ES-I3 (cell line): ENCODE data around the gene ESRRA.
A peak's percentile ranks its signal among the peaks of the same experiment; 100 is the strongest.

ENCODE experiments used
- H3K36me3 ChIP-seq: 2 replicates; pipeline ENCODE4 v1.6.1; 2013; ENCODE audit warnings: mild to moderate bottlenecking, low read length, control low read depth, moderate library complexity; ENCODE audit not compliant: insufficient read depth
- H3K4me1 ChIP-seq: 2 replicates; pipeline ENCODE4 v1.6.1; 2013; ENCODE audit warnings: mild to moderate bottlenecking, control low read depth, low read length; ENCODE audit not compliant: insufficient read depth
- H3K9ac ChIP-seq: 2 replicates; pipeline ENCODE4 v1.6.1; 2013; ENCODE audit warnings: low read depth, mild to moderate bottlenecking, low read length, moderate library complexity
- H3K9me3 ChIP-seq: 2 replicates; pipeline ENCODE4 v1.6.1; 2013; ENCODE audit warnings: mild to moderate bottlenecking, low read length, moderate library complexity; ENCODE audit not compliant: control insufficient read depth, insufficient read depth

ESRRA gene

DNA sequence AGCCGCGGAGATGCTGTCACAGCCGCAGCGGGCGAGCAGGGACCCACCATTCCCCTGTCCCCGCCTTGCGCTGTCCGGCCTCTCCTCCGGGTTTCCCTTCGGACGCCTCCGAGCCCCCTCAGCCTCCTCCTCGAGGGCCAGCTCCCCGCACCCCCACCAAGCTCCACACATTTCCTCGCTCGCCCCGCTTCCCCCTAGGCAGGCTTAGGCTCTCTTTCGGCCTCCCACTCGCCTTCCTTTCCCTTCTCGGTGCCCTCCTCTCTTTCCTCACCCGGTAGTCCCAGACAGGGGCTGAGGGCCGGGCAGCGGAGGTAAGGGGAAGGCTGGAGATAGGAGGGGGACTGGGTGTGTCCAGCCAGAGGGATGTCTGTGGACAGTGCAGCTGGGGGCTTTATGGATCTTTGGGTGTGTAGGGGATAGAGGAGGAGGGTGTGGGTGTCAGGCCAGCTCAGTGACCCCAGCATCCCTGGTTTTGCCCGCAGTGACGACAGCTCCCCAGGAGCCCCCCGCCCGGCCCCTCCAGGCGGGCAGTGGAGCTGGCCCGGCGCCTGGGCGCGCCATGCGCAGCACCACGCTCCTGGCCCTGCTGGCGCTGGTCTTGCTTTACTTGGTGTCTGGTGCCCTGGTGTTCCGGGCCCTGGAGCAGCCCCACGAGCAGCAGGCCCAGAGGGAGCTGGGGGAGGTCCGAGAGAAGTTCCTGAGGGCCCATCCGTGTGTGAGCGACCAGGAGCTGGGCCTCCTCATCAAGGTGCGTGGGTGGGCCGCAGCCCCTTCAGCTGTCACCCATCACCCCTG, 12.7 kb upstream of the ESRRA start:
- peak overlapping the region; percentile 60 for H3K9ac ChIP-seq
- no peaks in the 10 kb centered on the region for H3K36me3 ChIP-seq
- H3K9me3 ChIP-seq: no peaks in the 10 kb centered on the region; the same call in 1 of the 2 replicates
- no peaks in the 10 kb centered on the region for H3K4me1 ChIP-seq

DNA sequence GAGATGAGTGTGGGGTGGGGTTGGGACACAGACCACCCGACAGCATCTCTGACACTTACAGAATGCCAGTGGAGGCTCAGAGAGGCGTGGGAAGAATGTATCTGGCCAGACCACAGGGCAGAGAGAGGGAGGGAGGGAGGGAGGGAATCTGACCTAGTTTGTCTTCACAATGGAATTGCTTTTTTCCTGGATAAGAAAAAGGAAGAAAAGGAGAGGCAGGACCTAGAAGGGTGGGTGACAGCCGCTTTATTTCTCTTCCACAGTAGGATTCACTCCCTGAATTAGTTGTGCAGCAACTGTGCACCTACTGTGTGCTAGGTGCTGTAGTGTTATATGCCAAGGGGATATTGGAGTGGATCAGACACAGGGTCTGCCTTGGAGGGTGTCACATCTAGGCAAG, 10.6 kb upstream of the ESRRA start:
- H3K9me3 ChIP-seq: no peaks in the 10 kb centered on the region; the same call in 1 of the 2 replicates
- no peaks in the 10 kb centered on the region; the same call in 1 of the 2 replicates for H3K4me1 ChIP-seq
- H3K9ac ChIP-seq: no peak overlapping the region
- H3K36me3 ChIP-seq: no peaks in the 10 kb centered on the region

DNA sequence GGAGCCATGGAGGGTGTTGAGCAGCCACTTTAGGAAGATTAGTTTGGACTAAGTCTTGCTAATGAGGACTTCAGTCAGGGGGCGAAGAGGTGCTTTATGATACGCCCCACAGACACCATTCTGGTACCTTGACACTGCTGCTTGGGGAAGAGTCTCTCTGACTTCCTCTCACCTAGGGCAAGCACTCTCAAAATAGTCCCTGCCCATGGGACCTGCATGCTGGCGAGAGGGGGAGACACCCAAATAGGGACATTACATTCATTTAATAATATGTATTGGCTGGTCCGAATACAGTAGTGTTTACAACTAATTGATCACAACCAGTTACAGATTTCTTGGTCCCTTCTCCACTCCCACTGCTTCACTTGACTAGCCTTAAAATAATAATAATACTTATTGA, 9.6 kb upstream of the ESRRA start:
- Histone ChIP-seq H3K9me3 (no peaks in the 10 kb centered on the region; the same call in 1 of the 2 replicates), H3K36me3 (no peaks in the 10 kb centered on the region), H3K4me1 (no peaks in the 10 kb centered on the region; the same call in 1 of the 2 replicates), H3K9ac (no peak overlapping the region)

DNA sequence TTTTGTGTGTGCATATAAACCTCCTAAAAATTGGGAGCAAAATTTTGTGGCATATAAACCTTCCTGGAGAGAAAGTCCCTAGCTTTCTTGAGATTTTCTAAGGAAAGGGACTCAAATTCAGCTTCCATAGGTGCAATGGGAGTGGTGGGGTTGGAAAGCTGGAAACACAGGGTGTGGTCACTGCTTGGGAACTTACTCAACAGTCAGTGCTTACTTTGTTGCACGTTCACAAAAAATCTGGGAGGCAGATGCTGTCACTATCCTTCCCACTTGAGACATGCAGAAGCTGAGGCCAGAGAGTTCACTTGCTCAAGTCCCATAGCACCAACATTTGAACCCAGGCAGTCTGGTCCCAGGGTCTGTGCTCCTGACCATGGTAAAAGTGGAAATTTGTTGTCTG, 9.1 kb upstream of the ESRRA start:
- Histone ChIP-seq H3K9ac (no peak overlapping the region), H3K4me1 (no peaks in the 10 kb centered on the region; the same call in 1 of the 2 replicates), H3K9me3 (no peaks in the 10 kb centered on the region; the same call in 1 of the 2 replicates), H3K36me3 (no peaks in the 10 kb centered on the region)

DNA sequence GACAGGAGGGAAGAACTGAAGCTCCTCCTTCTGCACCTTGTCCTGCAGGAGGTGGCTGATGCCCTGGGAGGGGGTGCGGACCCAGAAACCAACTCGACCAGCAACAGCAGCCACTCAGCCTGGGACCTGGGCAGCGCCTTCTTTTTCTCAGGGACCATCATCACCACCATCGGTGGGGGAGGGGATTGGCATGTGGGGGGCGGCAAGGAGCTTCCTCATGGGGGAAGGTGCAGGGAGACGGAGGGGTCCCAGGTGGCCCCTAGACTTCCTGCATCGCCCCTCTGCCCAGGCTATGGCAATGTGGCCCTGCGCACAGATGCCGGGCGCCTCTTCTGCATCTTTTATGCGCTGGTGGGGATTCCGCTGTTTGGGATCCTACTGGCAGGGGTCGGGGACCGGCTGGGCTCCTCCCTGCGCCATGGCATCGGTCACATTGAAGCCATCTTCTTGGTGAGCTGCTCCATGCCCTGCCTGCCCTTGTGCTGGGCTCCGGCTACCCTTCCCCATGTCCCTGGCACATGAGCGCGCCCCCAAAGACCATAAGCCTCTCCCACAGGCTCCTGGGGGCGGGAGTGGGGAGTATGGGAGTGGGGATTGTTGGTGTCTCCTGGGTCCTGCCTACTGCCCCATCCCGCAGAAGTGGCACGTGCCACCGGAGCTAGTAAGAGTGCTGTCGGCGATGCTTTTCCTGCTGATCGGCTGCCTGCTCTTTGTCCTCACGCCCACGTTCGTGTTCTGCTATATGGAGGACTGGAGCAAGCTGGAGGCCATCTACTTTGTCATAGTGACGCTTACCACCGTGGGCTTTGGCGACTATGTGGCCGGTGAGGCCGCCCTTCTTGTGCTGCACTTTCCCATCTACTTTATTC, 8.3 kb upstream of the ESRRA start:
- Histone ChIP-seq H3K36me3 (no peaks in the 10 kb centered on the region), H3K9ac (peak overlapping the region; percentile 3; the same call in 1 of the 2 replicates), H3K4me1 (no peaks in the 10 kb centered on the region; the same call in 1 of the 2 replicates), H3K9me3 (no peaks in the 10 kb centered on the region; the same call in 1 of the 2 replicates)

DNA sequence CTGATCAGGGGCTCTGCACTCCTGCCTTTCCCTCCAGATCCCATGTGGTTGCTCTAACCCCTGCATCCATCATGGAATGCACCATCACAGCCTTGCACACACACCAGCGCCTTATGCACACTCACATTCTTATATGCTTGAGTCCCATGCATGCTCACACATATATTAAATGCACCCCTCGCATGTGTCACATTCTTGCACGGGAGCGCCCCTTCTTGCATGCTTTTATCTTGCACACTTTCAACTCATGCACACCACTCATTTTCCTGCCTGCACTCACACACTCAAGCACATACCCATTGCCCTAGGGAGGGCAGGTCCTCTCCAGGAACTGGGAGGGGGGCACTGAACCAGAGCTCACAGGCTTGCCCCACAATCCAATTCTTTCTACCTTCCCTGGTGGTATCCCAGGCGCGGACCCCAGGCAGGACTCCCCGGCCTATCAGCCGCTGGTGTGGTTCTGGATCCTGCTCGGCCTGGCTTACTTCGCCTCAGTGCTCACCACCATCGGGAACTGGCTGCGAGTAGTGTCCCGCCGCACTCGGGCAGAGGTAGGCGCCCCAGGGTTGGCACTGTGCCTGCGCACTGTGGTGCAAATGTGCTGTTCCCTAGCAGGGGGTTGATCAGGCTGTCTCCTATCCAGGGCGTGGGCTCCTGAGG, 7.5 kb upstream of the ESRRA start:
- Histone ChIP-seq H3K4me1 (no peaks in the 10 kb centered on the region; the same call in 1 of the 2 replicates), H3K9me3 (no peaks in the 10 kb centered on the region; the same call in 1 of the 2 replicates), H3K9ac (peak overlapping the region; percentile 3; the same call in 1 of the 2 replicates), H3K36me3 (no peaks in the 10 kb centered on the region)

DNA sequence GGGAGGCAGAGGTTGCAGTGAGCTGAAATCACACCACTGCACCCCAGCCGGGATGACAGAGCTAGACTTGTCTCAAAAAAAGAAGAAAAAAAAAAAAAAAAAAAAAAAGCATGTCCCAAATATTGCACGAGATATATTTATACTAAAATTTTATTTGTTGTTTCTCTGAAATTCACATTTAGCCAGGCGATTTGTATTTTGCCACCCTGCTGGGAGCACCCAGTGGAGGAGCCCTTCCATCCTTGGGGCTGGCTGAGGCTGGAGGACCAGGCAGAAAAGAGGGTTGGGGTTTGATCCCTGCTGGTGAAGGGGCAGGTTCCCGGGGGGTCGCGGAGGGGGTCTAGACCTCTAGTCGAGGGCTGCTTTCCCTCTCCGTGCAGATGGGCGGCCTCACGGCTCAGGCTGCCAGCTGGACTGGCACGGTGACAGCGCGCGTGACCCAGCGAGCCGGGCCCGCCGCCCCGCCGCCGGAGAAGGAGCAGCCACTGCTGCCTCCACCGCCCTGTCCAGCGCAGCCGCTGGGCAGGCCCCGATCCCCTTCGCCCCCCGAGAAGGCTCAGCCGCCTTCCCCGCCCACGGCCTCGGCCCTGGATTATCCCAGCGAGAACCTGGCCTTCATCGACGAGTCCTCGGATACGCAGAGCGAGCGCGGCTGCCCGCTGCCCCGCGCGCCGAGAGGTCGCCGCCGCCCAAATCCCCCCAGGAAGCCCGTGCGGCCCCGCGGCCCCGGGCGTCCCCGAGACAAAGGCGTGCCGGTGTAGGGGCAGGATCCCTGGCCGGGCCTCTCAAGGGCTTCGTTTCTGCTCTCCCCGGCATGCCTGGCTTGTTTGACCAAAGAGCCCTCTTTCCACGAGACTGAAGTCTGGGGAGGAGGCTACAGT, 6.1 kb upstream of the ESRRA start:
- H3K9ac ChIP-seq: peak overlapping the region; percentile 64
- H3K36me3 ChIP-seq: no peaks in the 10 kb centered on the region
- peaks cover 3% of the 10 kb centered on the region; the same call in 1 of the 2 replicates for H3K4me1 ChIP-seq
- no peaks in the 10 kb centered on the region; the same call in 1 of the 2 replicates for H3K9me3 ChIP-seq

DNA sequence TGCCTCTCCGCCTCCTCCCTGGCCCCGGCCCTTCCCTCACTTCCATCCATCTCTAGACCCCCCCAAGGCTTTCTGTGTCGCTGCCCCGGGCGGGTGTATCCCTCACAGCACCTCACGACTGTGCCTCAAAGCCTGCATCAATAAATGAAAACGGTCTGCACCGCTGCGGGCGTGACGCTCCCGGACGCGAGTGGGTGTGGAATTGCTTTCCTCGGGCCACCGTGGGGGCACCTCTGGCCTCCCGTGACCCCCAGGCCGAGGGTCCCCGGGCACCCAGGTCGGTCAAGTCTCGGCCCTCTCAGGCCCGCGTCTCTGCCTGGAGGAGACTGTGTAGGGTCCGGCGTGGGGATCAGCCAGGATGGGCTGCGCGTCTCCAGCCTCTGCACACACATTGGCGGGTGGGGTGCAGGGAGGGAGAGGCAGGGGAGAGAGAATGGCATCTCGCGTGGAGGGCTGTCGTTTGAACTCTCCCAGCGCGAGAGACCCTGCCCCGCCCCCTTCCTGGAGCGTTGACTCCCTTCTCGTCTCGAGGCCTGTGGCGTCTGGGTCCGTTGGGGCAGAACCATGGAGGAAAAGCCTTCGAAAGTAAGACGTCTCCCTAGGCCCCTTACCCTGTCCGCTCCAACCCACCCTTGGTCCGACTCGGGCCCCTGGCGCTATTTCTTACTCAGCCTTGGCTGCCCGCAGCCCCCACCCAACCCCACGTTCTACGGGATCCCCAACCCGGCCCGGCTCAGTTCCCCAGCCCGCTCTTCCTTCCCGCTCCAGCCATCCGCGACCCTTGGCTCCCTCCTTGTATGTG, 5.3 kb upstream of the ESRRA start, which contains the start of gene CATSPERZ:
TSS of gene CATSPERZ (plus strand) at position 512 of the 802 bp plus-strand sequence. CDS start at position 565, 53 bp downstream.
- Histone ChIP-seq H3K9ac (peak within 1 kb of the TSS; percentile 64), H3K4me1 (peaks cover 3% of the 10 kb centered on the region; the same call in 1 of the 2 replicates), H3K9me3 (no peaks in the 10 kb centered on the region; the same call in 1 of the 2 replicates), H3K36me3 (no peaks in the 10 kb centered on the region)

DNA sequence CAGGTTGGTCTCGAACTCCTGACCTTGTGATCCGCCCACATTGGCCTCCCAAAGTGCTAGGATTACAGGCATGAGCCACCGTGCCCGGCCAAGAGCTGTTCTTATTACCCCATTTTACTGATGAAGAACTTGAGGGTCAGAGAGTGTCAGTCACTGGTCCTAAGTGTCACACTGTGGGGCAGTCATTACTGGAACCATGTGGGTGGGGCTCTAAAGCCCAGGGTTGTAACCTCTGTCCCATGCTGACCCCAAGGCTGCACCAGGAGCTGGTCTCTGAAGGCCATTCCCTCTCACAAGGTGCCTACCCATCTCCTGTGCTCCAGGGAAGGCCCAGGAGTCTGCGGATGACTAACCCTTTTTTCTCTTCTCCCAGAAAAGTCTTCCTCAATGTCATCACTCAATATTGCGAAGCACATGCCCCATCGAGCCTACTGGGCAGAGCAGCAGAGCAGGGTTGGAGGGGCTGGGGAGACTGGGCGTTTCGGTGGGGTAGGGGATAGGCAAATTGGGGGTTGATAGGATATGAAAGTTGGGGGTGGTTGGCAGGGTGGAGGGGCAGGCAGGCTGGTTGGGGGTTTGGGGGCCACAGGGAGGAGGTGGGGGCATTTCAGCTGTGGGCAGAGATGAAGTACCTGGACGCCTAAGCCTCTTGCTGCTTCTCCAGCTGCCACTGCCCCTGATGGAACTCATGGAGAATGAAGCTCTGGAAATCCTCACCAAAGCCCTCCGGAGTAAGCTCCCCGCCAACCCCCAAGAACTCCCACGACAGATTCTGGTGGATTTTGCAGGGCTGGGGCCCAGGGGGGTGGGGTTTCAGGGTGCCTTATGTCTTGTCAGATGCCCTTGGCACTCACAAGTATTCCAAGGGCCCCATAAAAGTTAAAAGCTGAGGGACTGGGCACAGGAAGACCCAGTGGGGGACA, 2.0 kb upstream of the ESRRA start:
- Histone ChIP-seq H3K4me1 (peaks cover 5% of the 10 kb centered on the region; the same call in 1 of the 2 replicates), H3K9me3 (no peaks in the 10 kb centered on the region), H3K9ac (no peak overlapping the region), H3K36me3 (no peaks in the 10 kb centered on the region)

DNA sequence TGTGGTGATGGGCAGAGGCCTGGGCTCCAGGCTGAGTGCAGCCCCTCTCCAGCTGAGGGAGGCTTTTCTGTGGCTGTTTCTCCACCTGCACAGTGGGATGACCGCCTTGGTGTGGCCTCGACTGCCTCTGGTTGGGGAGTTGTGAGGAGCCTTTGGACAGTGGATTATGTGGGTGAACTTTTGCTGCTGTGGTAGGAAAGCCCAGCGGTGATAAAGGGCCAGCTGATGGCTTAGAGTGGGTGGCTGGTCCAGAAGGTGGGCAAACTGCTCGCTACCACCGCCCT, 1.4 kb upstream of the ESRRA start:
- Histone ChIP-seq H3K9ac (peak overlapping the region; percentile 83), H3K36me3 (no peaks in the 10 kb centered on the region), H3K4me1 (peaks cover 5% of the 10 kb centered on the region; the same call in 1 of the 2 replicates), H3K9me3 (no peaks in the 10 kb centered on the region)

DNA sequence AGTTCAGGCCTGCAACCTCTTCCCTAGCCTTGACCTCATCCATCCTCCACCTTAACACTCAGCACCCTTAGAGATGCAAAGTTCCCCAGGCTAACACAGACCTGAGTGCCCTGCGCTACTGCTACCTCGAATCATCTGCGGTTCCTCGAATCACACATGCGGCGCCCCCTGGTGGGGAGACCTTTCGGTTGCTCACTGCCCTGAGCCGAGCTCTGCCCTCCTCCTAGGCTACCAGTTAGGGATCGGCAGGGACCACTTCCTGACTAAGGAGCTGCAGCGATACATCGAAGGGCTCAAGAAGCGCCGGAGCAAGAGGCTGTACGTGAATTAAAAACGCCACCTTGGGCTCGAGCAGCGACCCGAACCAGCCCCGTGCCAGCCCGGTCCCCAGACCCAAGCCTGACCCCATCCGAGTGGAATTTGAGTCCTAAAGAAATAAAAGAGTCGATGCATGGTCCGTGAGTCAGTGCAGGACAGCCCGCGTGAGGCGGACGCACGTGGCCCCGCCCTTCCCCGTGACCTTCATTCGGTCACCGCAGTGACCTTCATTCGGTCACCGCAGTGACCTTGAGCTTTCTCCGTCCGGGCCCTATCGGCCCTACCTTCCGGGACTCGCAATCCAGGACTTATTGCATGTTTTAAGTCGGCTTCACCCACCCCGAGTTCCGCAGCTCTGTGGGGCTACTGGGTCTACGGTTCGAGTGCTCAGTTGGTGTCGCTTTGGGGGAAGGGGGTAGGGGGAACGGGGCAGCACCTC, 830 bp upstream of the ESRRA start:
- Histone ChIP-seq H3K36me3 (no peaks in the 10 kb centered on the region), H3K4me1 (peaks cover 5% of the 10 kb centered on the region; the same call in 1 of the 2 replicates), H3K9me3 (no peaks in the 10 kb centered on the region), H3K9ac (peak overlapping the region; percentile 83)
